MM.1S (cell line): ENCODE measurements around the gene POFUT2.

ENCODE experiments used
- CTCF ChIP-seq: fragments of 300-600 bp; sonication (generic); IDR thresholded peaks from 2 replicates; pipeline ENCODE4 v1.5.1; 2016; ENCODE audit warnings: antibody characterized with exemption, low read length, mixed read lengths
- EZH2 ChIP-seq: fragments of 300-600 bp; sonication (generic); optimal IDR thresholded peaks from 2 replicates; pipeline ENCODE3; 2017; ENCODE audit warnings: low read depth, mild to moderate bottlenecking, antibody characterized with exemption, low read length, mixed read lengths
- EZH2phosphoT487 ChIP-seq: fragments of 300-600 bp; sonication (generic); IDR thresholded peaks from 2 replicates; pipeline ENCODE4 v1.6.1; 2018; ENCODE audit warnings: antibody characterized with exemption, low read length

- TF ChIP-seq EZH2phosphoT487 (no peak), CTCF (no peak), EZH2 (no peak)
These were observed 31.9 kb upstream of the POFUT2 start for GRCh38 chr21:45319461-45320211.
